ENCODE results near the gene NR3C2.

The NR3C2 gene

DNA sequence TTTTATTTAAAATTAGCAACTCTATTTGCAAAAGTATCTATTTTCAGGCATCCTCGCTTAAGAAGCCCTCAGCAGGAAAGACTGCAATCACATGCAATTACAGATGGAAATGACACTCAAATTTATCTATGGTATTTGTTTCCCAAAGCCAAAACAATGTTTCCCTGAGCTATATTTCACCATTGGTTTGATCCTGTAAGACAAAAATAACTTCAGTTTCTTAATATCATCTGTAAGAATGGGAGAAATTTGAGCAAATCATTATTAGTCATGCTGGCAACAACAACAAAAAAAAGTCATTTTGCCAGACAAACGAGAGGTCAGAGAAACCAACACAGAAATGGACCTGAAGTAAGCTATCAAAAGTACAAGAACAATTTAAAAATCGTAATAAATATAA lies 204.1 kb downstream of the NR3C2 start:
- TF ChIP-seq EZH2phosphoT487 (conservative IDR thresholded peaks at IDR 0.05; ENCODE audit: low read length): no peak
- TF ChIP-seq, protein P1, sequence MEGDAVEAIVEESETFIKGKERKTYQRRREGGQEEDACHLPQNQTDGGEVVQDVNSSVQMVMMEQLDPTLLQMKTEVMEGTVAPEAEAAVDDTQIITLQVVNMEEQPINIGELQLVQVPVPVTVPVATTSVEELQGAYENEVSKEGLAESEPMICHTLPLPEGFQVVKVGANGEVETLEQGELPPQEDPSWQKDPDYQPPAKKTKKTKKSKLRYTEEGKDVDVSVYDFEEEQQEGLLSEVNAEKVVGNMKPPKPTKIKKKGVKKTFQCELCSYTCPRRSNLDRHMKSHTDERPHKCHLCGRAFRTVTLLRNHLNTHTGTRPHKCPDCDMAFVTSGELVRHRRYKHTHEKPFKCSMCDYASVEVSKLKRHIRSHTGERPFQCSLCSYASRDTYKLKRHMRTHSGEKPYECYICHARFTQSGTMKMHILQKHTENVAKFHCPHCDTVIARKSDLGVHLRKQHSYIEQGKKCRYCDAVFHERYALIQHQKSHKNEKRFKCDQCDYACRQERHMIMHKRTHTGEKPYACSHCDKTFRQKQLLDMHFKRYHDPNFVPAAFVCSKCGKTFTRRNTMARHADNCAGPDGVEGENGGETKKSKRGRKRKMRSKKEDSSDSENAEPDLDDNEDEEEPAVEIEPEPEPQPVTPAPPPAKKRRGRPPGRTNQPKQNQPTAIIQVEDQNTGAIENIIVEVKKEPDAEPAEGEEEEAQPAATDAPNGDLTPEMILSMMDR (IDR thresholded peaks at IDR 0.05; ENCODE audit: insufficient read depth, low read length, poor library complexity, severe bottlenecking): no peak
- H3K4me2 ChIP-seq (ENCODE audit: low read depth, low read length, poor library complexity, severe bottlenecking): no peak overlapping the region
- H3K27ac ChIP-seq (ENCODE audit: low read depth, low read length): no peak overlapping the region
- no peaks in the 10 kb centered on the region for H3K79me2 ChIP-seq (ENCODE audit: insufficient read depth, low read length)
- no peaks in the 10 kb centered on the region for H3K9me3 ChIP-seq (ENCODE audit: insufficient read depth, low read length)
- no peak overlapping the region for H3K9ac ChIP-seq (ENCODE audit: low read length)
- no peaks in the 10 kb centered on the region for H3F3A ChIP-seq (ENCODE audit: insufficient read depth)
- no peaks in the 10 kb centered on the region for H4K20me1 ChIP-seq (ENCODE audit: low read depth, low read length)
- H3K27me3 ChIP-seq (ENCODE audit: low read length): no peaks in the 10 kb centered on the region
- no peaks in the 10 kb centered on the region for H3K9me2 ChIP-seq (replicated peaks; ENCODE audit: insufficient read depth, low read length)
- no peak overlapping the region for H3K4me3 ChIP-seq (ENCODE audit: insufficient read depth, low read length, poor library complexity, severe bottlenecking)
- H3K36me3 ChIP-seq (ENCODE audit: low read length): no peaks in the 10 kb centered on the region
- H2AFZ ChIP-seq (ENCODE audit: low read depth, low read length, severe bottlenecking): no peak overlapping the region

DNA sequence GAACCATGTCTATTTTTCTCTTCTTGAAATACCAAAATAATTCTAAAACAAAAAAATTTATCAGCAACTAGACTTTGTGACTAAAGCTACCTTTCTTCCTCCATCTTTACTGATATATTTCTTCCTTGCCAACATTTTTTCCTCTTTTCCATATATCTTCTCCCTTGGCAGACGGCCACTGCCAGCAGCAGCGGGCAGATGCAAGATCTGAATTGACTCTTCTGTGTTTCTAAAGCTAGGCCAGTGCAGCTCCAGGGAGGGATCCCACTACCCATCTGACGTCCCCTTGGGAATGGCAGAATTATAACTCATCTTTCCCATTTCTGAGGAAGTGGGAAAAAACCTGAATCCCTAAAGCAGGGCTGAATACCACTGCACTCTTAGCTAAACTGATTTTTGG lies 206.4 kb downstream of the NR3C2 start:
- Histone ChIP-seq H3K36me3 (ENCODE audit: low read length) (no peaks in the 10 kb centered on the region), H2AFZ (ENCODE audit: low read depth, low read length, severe bottlenecking) (no peak overlapping the region), H3K9ac (ENCODE audit: low read length) (no peak overlapping the region), H3K4me3 (ENCODE audit: insufficient read depth, low read length, poor library complexity, severe bottlenecking) (no peak overlapping the region), H3K27me3 (ENCODE audit: low read length) (no peaks in the 10 kb centered on the region), H3K9me3 (ENCODE audit: insufficient read depth, low read length) (no peaks in the 10 kb centered on the region), H3K4me2 (ENCODE audit: low read depth, low read length, poor library complexity, severe bottlenecking) (no peak overlapping the region), H3K27ac (ENCODE audit: low read depth, low read length) (no peak overlapping the region), H3K79me2 (ENCODE audit: insufficient read depth, low read length) (no peaks in the 10 kb centered on the region), H4K20me1 (ENCODE audit: low read depth, low read length) (no peaks in the 10 kb centered on the region), H3K9me2 (replicated peaks; ENCODE audit: insufficient read depth, low read length) (no peaks in the 10 kb centered on the region), H3F3A (ENCODE audit: insufficient read depth) (no peaks in the 10 kb centered on the region)
- no peak for TF ChIP-seq EZH2phosphoT487 (conservative IDR thresholded peaks at IDR 0.05; ENCODE audit: low read length)
- TF ChIP-seq, protein P1 (IDR thresholded peaks at IDR 0.05; ENCODE audit: insufficient read depth, low read length, poor library complexity, severe bottlenecking): no peak

DNA sequence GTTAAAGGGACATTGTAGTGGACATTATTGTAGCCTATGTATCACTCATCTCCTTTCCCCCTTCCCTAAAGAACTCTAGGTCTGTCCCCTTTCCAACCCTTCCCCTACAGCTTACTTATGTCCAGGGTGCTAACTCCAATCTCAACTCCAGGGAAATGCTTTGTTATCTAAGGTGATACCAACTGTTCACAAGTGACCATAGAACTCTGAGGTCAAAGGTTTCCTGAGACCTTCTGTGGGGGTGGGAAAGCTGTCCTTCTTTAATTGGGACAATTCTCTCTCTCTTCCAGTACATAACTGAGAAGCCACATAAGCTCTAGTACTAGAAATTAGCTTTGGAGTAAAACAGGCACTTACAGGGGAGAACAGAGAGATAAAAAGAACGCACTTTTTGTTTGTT lies 212.4 kb downstream of the NR3C2 start:
- no peak overlapping the region for H3K4me3 ChIP-seq (ENCODE audit: insufficient read depth, low read length, poor library complexity, severe bottlenecking)
- no peak for TF ChIP-seq EZH2phosphoT487 (conservative IDR thresholded peaks at IDR 0.05; ENCODE audit: low read length)
- TF ChIP-seq, protein P1 (IDR thresholded peaks at IDR 0.05; ENCODE audit: insufficient read depth, low read length, poor library complexity, severe bottlenecking): no peak

More for the DNA sequence above, 212.4 kb downstream of the NR3C2 start:
- no peak overlapping the region for H3K27ac ChIP-seq (ENCODE audit: low read depth, low read length)
- no peaks in the 10 kb centered on the region for H3F3A ChIP-seq (ENCODE audit: insufficient read depth)
- no peaks in the 10 kb centered on the region for H3K27me3 ChIP-seq (ENCODE audit: low read length)
- H2AFZ ChIP-seq (ENCODE audit: low read depth, low read length, severe bottlenecking): no peak overlapping the region
- no peaks in the 10 kb centered on the region for H3K79me2 ChIP-seq (ENCODE audit: insufficient read depth, low read length)
- H3K9ac ChIP-seq (ENCODE audit: low read length): no peak overlapping the region
- no peaks in the 10 kb centered on the region for H3K36me3 ChIP-seq (ENCODE audit: low read length)
- no peaks in the 10 kb centered on the region for H3K9me2 ChIP-seq (replicated peaks; ENCODE audit: insufficient read depth, low read length)
- H3K9me3 ChIP-seq (ENCODE audit: insufficient read depth, low read length): no peaks in the 10 kb centered on the region
- no peak overlapping the region for H3K4me2 ChIP-seq (ENCODE audit: low read depth, low read length, poor library complexity, severe bottlenecking)
- H4K20me1 ChIP-seq (ENCODE audit: low read depth, low read length): no peaks in the 10 kb centered on the region
